ENCODE results near the gene FKBP3.
A peak's percentile ranks its signal among the peaks of the same experiment; 100 is the strongest.

The FKBP3 gene

DNA sequence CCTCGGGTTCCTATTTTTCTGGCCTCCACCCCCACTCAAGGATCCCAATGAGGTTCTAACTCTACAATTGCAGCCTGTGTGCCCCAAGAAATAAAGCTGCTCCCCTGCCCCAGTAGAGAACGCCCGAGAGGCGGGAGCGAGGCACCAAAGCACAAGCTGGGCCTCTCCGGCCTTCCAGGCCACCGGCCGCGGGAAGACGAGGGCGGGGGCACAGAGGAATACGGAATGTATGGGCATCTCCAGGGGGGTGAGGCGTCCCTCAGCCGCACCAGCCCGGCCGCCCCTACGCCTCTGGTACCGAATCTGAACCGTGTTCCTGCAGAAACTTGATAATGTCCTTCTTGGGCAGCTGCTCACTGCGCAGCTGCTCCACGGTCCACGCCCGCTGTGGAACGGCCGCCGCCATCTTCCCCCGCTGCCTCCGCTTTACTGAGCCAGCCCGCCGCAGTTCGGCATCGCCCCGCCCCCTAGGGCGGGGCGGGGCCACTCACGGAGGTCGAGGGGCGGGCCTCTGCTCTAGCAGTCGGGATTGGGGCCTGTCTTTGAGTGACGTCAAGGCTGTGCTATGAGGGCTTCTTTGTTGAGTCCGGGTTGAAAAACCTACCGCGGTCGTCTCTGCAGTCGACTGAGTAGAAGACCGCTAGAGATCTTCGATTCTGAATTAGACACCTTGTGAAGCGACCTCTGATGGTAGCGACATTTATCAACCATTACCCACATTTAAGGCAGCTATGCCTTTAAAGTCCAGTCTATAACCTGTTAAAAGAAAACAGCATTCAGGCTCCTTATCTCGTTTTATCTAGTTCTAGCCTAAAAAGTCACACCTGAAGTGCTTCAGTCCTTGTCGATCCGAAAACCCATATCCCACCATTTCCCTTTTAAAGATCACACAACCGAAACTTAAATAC is at the start of gene FKBP3:
TSS of gene FKBP3 (minus strand) at position 431 of the 908 bp plus-strand sequence. CDS start at position 406, 25 bp downstream.
- TF ChIP-seq TAF1 (IDR thresholded peaks at IDR 0.05; ENCODE audit: low read depth), result peak; percentile 92
- no peak for TF ChIP-seq RAD21 (IDR thresholded peaks at IDR 0.05; ENCODE audit: low read depth)
- no peak; the same call in 1 of the 2 replicates for TF ChIP-seq EGR1 (IDR thresholded peaks at IDR 0.05)
- TF ChIP-seq EP300 (IDR thresholded peaks at IDR 0.05; ENCODE audit: borderline replicate concordance), result peak; percentile 37; the same call in 1 of the 2 replicates
- TF ChIP-seq, protein P1, sequence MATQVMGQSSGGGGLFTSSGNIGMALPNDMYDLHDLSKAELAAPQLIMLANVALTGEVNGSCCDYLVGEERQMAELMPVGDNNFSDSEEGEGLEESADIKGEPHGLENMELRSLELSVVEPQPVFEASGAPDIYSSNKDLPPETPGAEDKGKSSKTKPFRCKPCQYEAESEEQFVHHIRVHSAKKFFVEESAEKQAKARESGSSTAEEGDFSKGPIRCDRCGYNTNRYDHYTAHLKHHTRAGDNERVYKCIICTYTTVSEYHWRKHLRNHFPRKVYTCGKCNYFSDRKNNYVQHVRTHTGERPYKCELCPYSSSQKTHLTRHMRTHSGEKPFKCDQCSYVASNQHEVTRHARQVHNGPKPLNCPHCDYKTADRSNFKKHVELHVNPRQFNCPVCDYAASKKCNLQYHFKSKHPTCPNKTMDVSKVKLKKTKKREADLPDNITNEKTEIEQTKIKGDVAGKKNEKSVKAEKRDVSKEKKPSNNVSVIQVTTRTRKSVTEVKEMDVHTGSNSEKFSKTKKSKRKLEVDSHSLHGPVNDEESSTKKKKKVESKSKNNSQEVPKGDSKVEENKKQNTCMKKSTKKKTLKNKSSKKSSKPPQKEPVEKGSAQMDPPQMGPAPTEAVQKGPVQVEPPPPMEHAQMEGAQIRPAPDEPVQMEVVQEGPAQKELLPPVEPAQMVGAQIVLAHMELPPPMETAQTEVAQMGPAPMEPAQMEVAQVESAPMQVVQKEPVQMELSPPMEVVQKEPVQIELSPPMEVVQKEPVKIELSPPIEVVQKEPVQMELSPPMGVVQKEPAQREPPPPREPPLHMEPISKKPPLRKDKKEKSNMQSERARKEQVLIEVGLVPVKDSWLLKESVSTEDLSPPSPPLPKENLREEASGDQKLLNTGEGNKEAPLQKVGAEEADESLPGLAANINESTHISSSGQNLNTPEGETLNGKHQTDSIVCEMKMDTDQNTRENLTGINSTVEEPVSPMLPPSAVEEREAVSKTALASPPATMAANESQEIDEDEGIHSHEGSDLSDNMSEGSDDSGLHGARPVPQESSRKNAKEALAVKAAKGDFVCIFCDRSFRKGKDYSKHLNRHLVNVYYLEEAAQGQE (IDR thresholded peaks at IDR 0.05; ENCODE audit: low read depth), result no peak
- TF ChIP-seq TCF12 (IDR thresholded peaks at IDR 0.05; ENCODE audit: low read depth), result no peak; the same call in 1 of the 2 replicates
- TF ChIP-seq CEBPB (IDR thresholded peaks at IDR 0.05), result no peak
- no peak for TF ChIP-seq NFIC (IDR thresholded peaks at IDR 0.05)
- TF ChIP-seq TEAD4 (IDR thresholded peaks at IDR 0.05), result peak; percentile 44
- 0 out of 2 replicates have a peak, but pooled peaks have one; percentile 50 for TF ChIP-seq CREB1 (IDR thresholded peaks at IDR 0.05; ENCODE audit: low read depth)
- TF ChIP-seq YY1 (IDR thresholded peaks at IDR 0.05; ENCODE audit: low read depth), result peak; percentile 89
- TF ChIP-seq FOXM1 (IDR thresholded peaks at IDR 0.05; ENCODE audit: borderline replicate concordance, low read depth), result no peak
- TF ChIP-seq, protein P2, sequence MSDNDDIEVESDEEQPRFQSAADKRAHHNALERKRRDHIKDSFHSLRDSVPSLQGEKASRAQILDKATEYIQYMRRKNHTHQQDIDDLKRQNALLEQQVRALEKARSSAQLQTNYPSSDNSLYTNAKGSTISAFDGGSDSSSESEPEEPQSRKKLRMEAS (IDR thresholded peaks at IDR 0.05), result peak; percentile 47
- TF ChIP-seq ZBTB7A (IDR thresholded peaks at IDR 0.05; ENCODE audit: low read depth), result no peak
- TF ChIP-seq, protein P3, sequence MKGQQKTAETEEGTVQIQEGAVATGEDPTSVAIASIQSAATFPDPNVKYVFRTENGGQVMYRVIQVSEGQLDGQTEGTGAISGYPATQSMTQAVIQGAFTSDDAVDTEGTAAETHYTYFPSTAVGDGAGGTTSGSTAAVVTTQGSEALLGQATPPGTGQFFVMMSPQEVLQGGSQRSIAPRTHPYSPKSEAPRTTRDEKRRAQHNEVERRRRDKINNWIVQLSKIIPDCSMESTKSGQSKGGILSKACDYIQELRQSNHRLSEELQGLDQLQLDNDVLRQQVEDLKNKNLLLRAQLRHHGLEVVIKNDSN (IDR thresholded peaks at IDR 0.05), result no peak

DNA sequence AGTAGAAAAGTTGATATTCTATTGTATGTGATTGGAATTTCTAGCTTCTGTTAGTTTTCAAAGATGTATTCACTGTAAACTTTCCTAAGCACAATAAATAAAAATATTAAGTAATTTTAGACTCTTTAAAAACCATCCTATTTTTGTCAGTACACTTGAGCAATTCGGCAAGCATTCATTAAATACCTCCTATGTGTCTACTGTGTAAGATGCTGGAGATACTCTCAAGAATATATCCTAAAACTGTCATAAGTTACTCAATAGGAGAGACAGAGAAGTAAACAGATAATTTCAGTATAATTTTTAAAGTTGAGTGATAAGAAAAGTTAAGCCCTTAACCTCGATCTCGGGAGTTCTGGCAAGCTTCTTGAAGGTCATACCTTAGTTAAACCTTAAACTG is 47.5 kb upstream of the FKBP3 start:
- TF ChIP-seq TAF1 (IDR thresholded peaks at IDR 0.05; ENCODE audit: low read depth), result no peak
- TF ChIP-seq, protein P2 (IDR thresholded peaks at IDR 0.05), result no peak
- no peak for TF ChIP-seq EGR1 (IDR thresholded peaks at IDR 0.05)
- TF ChIP-seq, protein P1 (IDR thresholded peaks at IDR 0.05; ENCODE audit: low read depth), result no peak
- no peak for TF ChIP-seq NFIC (IDR thresholded peaks at IDR 0.05)
- no peak for TF ChIP-seq RAD21 (IDR thresholded peaks at IDR 0.05; ENCODE audit: low read depth)
- no peak for TF ChIP-seq CEBPB (IDR thresholded peaks at IDR 0.05)
- no peak for TF ChIP-seq EP300 (IDR thresholded peaks at IDR 0.05; ENCODE audit: borderline replicate concordance)
- TF ChIP-seq TEAD4 (IDR thresholded peaks at IDR 0.05), result no peak
- TF ChIP-seq, protein P3 (IDR thresholded peaks at IDR 0.05), result no peak
- no peak for TF ChIP-seq YY1 (IDR thresholded peaks at IDR 0.05; ENCODE audit: low read depth)
- no peak for TF ChIP-seq TCF12 (IDR thresholded peaks at IDR 0.05; ENCODE audit: low read depth)
- no peak for TF ChIP-seq ZBTB7A (IDR thresholded peaks at IDR 0.05; ENCODE audit: low read depth)

DNA sequence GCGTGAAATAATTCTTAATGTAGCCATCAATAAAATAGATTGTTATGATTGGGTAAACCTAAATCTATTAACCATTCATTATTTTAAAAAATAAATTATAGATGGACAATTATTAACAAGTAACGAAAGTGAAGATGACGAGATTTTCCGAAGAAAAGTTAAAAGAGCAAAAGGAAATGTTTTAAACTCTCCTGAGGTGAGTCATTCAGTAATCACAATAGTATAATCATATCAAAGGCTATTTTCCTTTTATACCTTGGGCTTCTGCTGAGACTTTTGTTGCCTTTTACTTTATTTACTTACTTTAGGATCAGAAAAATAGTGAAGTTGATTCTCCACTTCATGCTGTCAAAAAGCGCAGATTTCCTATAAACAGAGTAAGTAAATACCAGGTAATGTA is 47.0 kb upstream of the FKBP3 start:
- TF ChIP-seq FOXM1 (IDR thresholded peaks at IDR 0.05; ENCODE audit: borderline replicate concordance, low read depth) (no peak), EP300 (IDR thresholded peaks at IDR 0.05; ENCODE audit: borderline replicate concordance) (no peak), CREB1 (IDR thresholded peaks at IDR 0.05; ENCODE audit: low read depth) (no peak), YY1 (IDR thresholded peaks at IDR 0.05; ENCODE audit: low read depth) (no peak), ZBTB7A (IDR thresholded peaks at IDR 0.05; ENCODE audit: low read depth) (no peak), TCF12 (IDR thresholded peaks at IDR 0.05; ENCODE audit: low read depth) (no peak), NFIC (IDR thresholded peaks at IDR 0.05) (no peak), RAD21 (IDR thresholded peaks at IDR 0.05; ENCODE audit: low read depth) (no peak)
- TF ChIP-seq, protein P2 (IDR thresholded peaks at IDR 0.05), result no peak
- TF ChIP-seq, protein P3 (IDR thresholded peaks at IDR 0.05), result no peak

DNA sequence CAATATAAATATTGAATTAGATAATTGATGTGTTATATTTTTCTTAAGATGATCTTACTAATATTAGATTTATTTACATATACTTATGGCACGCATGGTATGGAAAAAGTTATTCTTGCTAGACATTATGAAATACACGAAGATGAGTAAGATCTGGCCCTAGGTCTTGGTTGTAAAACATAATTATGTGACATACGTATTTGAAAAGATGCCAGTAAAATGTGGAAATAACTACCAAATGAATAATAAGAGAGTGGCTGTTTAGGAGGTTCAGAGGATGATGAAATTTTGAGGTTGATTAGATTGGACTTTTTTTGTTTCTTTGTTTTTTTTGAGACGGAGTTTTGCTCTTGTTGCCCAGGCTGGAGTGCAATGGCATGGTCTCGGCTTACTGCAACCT is 42.8 kb upstream of the FKBP3 start:
- TF ChIP-seq, protein P1 (IDR thresholded peaks at IDR 0.05; ENCODE audit: low read depth), result no peak
- TF ChIP-seq ZBTB7A (IDR thresholded peaks at IDR 0.05; ENCODE audit: low read depth), result no peak
- TF ChIP-seq RAD21 (IDR thresholded peaks at IDR 0.05; ENCODE audit: low read depth), result no peak
- TF ChIP-seq TAF1 (IDR thresholded peaks at IDR 0.05; ENCODE audit: low read depth), result no peak
- no peak for TF ChIP-seq EGR1 (IDR thresholded peaks at IDR 0.05)

All from Ishikawa (cell line).